GM21737 (cell line): Measurements from ENCODE around the gene KCNJ6.
"Not testable (repeated sequence)": the region's sequence is repeated elsewhere in the genome, so short reads cannot be mapped to it uniquely, and the experiment has no call there.

ENCODE experiments used
- ATAC-seq: cut with Tn5 transposase; IDR thresholded peaks from one replicate; pipeline ENCODE4 v1.9.1; 2021; ENCODE audit warnings: mild to moderate bottlenecking, moderate library complexity; ENCODE audit not compliant: unreplicated experiment

Gene KCNJ6

DNA sequence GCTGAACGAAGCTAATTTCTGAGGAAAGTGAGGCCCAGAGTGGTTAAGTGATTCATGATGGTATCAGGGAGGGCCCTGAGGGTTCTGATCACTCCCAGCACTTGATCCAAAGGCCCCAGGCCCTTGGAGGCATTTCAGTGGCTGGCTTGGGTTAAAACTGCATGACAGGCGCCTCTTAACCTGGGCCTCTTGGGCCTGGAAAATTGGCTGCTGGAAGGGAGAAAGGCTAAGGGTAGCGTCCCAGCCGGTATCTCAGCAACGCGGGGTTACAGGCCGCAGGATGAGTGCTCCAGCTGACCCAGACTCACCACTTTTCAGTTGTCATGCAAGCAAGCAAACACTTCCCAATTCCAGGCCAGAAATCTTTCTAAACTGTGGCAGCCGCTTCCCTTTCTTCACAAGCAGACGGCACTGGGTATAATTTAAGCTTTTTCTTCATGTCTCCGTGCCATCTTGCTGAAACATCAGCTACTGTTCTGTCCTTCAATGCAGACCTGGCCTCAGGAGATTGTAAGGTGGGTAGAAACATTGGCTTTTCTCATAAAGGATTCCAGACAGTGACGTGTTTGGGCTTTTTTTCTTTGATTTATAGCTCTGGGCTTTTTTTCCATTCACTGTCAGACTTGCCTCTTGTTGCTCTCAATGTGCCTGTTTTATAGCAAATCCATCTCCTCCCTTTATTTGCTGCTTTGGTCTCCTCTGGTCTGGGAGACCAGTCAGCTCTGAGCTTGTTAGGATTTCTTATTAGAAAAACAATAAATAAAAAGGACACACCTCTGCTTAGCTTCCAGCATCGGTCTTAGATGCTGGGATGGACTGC, 229.1 kb downstream of the KCNJ6 start:
- ATAC-seq = no peak

DNA sequence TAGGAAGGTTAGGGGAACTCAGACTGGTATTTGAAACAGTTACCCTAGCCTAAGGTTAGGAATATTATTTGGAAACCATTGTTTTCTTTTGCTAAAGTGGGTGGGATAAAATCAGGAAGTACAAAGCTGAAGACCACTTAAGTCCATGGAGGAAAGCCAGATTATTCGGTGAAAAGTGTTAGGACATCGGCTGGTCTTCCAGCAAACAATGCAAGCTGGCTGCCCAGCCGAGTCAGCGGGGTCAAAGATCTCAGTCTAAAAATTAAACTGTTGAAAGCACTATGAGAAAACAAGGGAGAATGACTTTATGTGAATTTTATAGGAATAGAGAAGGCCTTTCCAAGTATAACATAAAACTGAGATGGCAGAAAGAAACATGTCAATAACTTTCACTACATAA, 231.7 kb downstream of the KCNJ6 start:
- no peak for ATAC-seq

DNA sequence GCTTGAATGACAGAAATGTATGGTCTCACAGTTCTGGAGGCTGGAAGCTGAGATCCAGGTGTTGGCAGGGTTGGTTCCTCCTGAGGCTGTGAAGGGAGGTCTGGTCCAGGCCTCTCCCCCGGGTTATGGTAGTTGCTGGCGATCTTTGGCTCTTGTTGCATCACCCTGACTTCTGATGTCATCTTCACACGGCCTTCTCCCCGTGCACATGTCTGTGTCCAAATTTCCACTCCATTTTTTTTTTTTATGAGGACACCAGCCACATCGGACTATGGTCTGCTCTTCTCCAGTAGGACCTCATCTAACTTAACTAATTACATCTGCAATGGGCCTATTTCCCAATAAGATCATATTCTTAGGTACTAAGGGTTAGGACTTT, 232.2 kb downstream of the KCNJ6 start:
- ATAC-seq = no peak

- no peak for ATAC-seq
Observed at GRCh38 chr21:37683396-37684114, 232.7 kb downstream of the KCNJ6 start.

GRCh38 chr21:37682966-37683365, 233.3 kb downstream of the KCNJ6 start:
- no peak for ATAC-seq

DNA sequence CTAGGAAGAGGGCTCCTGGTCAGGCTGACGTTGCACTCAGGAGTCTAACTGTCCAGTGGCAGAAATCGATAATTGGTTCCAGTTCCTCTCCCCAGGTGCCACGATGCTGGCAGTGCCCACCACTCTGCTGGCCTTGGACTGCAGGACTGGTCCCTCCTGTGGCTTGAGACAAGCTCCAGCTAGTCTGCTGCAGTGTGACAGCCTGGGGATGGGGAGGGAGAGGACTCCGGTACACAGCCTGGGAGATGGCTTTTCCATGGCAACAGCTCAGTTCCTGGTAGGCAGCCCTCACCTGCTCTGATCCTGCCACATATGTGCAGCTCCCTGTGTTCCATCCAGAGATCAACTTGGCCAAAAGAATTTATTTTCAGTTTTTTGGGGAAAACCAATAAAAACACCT, 239.3 kb downstream of the KCNJ6 start:
- ATAC-seq = no peak

DNA sequence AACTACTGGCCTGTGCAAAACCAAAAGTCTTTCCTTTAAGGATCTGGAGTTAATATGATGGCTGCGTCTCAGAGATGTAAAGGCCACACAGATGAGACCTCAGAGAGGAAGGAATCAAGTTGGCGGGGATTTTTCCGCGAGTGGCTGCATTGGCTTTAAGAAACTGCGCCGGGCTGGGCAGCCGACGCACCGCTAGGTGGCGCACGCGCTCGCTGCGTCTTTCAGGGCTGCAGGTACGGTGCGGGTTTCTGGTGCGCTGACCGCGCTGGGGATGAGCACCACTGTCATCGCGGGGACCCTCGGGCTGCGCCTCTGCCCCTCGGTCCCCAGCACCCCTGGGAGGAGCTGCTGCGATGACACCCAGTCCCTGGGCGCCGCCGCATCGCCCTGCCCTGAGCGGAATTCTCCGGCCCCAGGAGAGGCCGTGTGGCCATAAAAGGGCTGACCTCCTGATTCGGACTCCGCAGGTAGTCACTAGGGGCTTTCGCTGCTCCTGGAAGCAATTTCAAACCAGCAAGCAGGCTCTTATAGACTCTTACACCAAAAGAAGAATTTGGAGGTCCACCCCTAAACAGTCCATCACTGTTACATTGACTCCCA, 241.0 kb downstream of the KCNJ6 start:
- ATAC-seq = no peak

DNA sequence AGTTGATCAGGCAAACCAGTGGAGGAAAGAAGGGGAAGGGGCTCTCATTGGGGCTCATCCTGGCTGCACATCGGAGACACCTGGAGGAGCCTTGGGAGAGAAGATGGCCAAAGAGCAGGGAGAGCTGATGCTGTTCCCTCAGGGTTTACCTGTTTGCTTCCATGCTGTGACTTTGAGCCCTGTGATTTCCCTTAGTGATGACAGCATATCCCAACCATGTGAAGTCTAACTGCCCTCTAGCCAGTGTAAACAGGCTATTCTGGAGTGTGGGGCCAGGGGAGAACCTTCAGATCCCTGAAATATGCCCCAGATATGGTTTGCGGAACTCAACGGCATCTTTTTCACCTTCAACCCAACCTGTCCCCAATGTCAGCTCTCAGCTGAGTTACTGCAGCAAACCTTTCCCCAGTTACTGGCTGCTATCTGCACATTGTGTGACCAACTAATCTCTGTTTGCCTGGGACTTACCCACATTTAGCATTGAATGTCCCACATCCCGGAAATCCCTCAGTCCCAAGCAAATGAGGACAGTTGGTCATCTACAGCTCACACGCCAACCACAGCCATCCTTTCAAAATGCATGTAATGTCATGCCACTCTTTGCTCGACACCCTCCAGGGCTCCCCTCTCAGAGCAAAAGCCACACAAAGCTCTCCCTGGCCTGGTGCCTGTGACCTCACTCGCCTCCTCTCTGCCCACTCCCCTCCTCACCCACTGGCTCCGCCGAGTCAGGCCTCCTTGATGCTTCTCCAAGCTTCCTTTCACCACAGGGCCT, 242.3 kb downstream of the KCNJ6 start:
- ATAC-seq = no peak

GRCh38 chr21:37671381-37671780, 244.9 kb downstream of the KCNJ6 start:
- no peak for ATAC-seq

DNA sequence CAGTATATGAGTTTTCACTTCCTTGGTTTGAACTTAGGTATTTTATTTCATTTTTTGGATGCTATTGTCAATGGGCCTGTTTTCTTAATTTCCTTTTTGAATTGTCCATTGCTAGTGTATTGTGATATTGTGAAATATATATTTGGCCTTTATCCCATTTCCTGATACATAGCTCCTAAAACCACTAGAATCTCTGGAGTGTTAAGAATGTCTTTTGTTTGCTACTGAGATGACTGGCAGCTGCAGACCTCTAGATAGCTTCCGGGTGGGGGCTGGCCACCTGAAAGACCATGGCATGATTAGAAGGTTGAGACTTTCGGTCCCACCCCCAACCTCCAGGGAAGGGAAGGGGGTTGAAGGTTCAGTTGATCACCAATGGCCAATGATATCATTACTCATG, 245.4 kb downstream of the KCNJ6 start:
- ATAC-seq = no peak

- no peak for ATAC-seq
Observed at GRCh38 chr21:37669249-37669648, 247.0 kb downstream of the KCNJ6 start.

GRCh38 chr21:37668462-37669239, 247.6 kb downstream of the KCNJ6 start:
- no peak for ATAC-seq

- no peak for ATAC-seq
Observed at GRCh38 chr21:37667380-37667779, 248.9 kb downstream of the KCNJ6 start.

GRCh38 chr21:37665230-37666024, 250.8 kb downstream of the KCNJ6 start:
- ATAC-seq = no peak

DNA sequence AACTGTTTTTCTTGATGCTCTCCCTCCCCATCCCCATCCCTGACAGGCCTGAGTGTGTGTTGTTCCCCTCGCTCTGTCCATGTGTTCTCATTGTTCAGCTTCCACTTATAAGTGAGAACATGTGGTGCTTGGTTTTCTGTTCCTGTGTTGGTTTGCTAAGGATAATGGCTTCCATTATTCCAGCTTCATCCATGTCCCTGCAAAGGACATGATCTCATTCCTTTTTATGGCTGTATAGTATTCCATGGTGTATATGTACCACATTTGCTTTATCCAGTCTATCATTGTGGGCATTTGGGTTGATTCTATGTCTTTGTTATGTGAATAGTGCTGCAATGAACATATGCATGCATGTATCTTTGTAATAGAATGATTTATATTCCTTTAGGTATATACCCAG, 254.0 kb downstream of the KCNJ6 start:
- ATAC-seq = not testable (repeated sequence)

GRCh38 chr21:37660709-37661108, 255.5 kb downstream of the KCNJ6 start:
- ATAC-seq = no peak

DNA sequence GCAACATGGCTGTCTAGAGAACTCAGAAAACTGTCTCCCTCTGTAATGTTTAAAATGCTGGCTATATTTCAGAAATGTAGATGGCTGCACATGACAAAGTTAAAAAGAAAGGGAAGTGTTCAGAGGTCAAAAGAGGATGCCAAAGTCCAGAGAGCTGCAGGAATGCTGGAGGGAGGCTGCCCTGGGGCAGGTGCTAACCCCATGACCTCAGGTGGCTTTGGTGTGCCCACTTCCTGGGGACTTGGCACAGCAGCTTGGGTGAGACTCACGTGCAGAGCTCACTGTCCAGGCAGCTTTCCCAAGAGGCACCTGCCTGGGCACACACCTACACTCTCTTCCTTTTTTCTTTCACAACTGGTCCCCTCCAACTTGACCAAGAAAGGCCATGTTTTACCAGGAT, 256.4 kb downstream of the KCNJ6 start:
- ATAC-seq = no peak

DNA sequence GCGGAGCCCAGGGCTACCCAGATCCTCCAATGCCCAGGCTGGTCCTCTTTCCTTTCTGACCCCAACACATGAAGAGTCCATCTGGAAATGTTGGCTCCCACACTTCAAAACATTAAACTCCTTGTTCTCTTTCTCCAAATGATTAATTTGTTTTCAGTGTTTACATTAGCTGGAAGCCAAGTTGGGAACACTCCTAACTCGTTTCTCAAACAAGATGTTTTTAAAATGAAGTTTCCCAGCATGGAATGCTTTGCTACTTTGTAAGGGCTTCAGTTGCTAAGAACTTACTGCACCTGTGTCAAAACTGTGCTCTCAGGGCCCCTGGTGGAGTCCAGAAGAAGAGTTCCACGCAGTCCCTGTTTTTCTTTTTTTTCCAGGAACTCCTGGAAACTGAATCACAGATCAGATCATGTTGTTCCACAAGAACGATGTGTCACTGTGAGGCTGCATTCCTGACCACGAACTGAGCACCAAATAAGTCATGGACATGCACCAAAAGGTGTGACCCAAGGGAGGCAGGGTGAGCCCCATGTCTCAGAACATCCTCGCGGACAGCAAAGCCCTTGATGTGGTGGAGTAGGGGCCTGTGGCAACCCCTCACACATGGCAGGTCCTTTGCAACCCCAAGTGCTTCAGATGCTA, 257.3 kb downstream of the KCNJ6 start:
- ATAC-seq = no peak

- ATAC-seq = no peak
Observed at GRCh38 chr21:37658121-37658816, 258.0 kb downstream of the KCNJ6 start.
